H1 (cell line): ENCODE measurements around the gene DBF4B. TPM values are rescaled to one million over a fixed set of nuclear protein-coding genes. Genes with fewer than 3 reads are reported as not detected.

Experiments
- CTCF ChIA-PET: fragments of 300-600 bp; sonication (Branson Sonifier 250); formaldehyde crosslinking; loops from one replicate; lab custom pipeline; 2021; ENCODE audit not compliant: partially characterized antibody; lab: Charles Lee
- POLR2A ChIA-PET: fragments of 300-600 bp; sonication (Branson Sonifier 250); formaldehyde crosslinking; loops from one replicate; lab custom pipeline; 2021; ENCODE audit warnings: inconsistent platforms; ENCODE audit not compliant: partially characterized antibody; lab: Charles Lee
- DNase-seq, 2 experiments: peaks; one replicate each; pipeline versions ENCODE4 v3.0.0 to v3.0.0-alpha.2; 2010 to 2022; ENCODE audit warnings: low spot score in 2 of 2, low read depth in 1 of 2, mixed read lengths in 1 of 2
- FAIRE-seq: peaks from 2 replicates; lab custom pipeline; 2011; peaks lifted over from hg19 to GRCh38; lab: Jason Lieb, UNC
- H2AFZ ChIP-seq: 2 replicates; pipeline ENCODE4 v1.8.1; 2012; ENCODE audit warnings: low read length, inconsistent platforms
- H2AK5ac ChIP-seq: 2 replicates; pipeline ENCODE4 v1.6.1; 2013; ENCODE audit warnings: low read depth, low read length
- H2BK120ac ChIP-seq: replicated peaks from 2 replicates; pipeline ENCODE3; 2013; ENCODE audit warnings: low read depth, low read length, inconsistent platforms
- H2BK12ac ChIP-seq: 2 replicates; pipeline ENCODE4 v1.6.1; 2013; ENCODE audit warnings: low read depth, low read length
- H2BK15ac ChIP-seq: 2 replicates; pipeline ENCODE4 v1.6.1; 2013; ENCODE audit warnings: low read length
- H2BK20ac ChIP-seq: 2 replicates; pipeline ENCODE4 v1.6.1; 2013; ENCODE audit warnings: low read length
- H2BK5ac ChIP-seq: 2 replicates; pipeline ENCODE4 v1.6.1; 2013; ENCODE audit warnings: low read depth, low read length
- H3K14ac ChIP-seq: 2 replicates; pipeline ENCODE4 v1.6.1; 2013; ENCODE audit warnings: inconsistent platforms; ENCODE audit not compliant: insufficient read length
- H3K18ac ChIP-seq: 2 replicates; pipeline ENCODE4 v1.6.1; 2013; ENCODE audit warnings: low read length; ENCODE audit errors: extremely low read depth
- H3K23ac ChIP-seq: 2 replicates; pipeline ENCODE4 v1.6.1; 2013; ENCODE audit warnings: inconsistent platforms; ENCODE audit not compliant: insufficient read length
- H3K23me2 ChIP-seq: 2 replicates; pipeline ENCODE4 v1.6.1; 2013; ENCODE audit warnings: low read depth, low read length
- H3K27ac ChIP-seq: 2 replicates; pipeline ENCODE4 v1.6.1; 2011; ENCODE audit warnings: low read depth, low read length, inconsistent platforms
- H3K27me3 ChIP-seq, 4 experiments: replicated peaks in 1 of 4; 1 replicate in 1 of 4; 2 replicates in 3 of 4; pipeline versions ENCODE4 v1.6.1 to v1.8.1; 2011 to 2013; ENCODE audit warnings: low read length in 3 of 4, mild to moderate bottlenecking in 3 of 4, inconsistent platforms in 2 of 4, mixed read lengths in 2 of 4, moderate library complexity in 1 of 4; ENCODE audit not compliant: control insufficient read depth in 3 of 4, insufficient read depth in 3 of 4; ENCODE audit errors: extremely low read depth in 1 of 4
- H3K36me3 ChIP-seq, 4 experiments: 2 replicates each; pipeline versions ENCODE4 v1.6.1 to v1.8.1; 2011 to 2013; ENCODE audit warnings: mild to moderate bottlenecking in 4 of 4, low read length in 3 of 4, moderate library complexity in 2 of 4, control low read depth in 1 of 4, inconsistent platforms in 1 of 4; ENCODE audit not compliant: insufficient read depth in 4 of 4, control insufficient read depth in 2 of 4
- H3K4ac ChIP-seq: replicated peaks from 2 replicates; pipeline ENCODE3; 2013; ENCODE audit warnings: low read length, low read depth, mixed read lengths, inconsistent platforms; ENCODE audit not compliant: insufficient read length
- H3K4me1 ChIP-seq, 4 experiments: replicated peaks in 1 of 4; 1 replicate in 1 of 4; 2 replicates in 3 of 4; pipeline versions ENCODE4 v1.6.1 to v1.8.1; 2011 to 2013; ENCODE audit warnings: low read length in 3 of 4, inconsistent platforms in 2 of 4, mixed read lengths in 1 of 4; ENCODE audit not compliant: insufficient read depth in 4 of 4, control insufficient read depth in 3 of 4
- H3K4me2 ChIP-seq, 2 experiments: 2 replicates each; pipeline versions ENCODE4 v1.6.1 to v1.8.1; 2011 to 2013; ENCODE audit warnings: low read depth in 2 of 2, low read length in 2 of 2, control low read depth in 1 of 2, inconsistent platforms in 1 of 2, mild to moderate bottlenecking in 1 of 2; ENCODE audit not compliant: insufficient read depth in 1 of 2
- H3K4me3 ChIP-seq, 4 experiments: fragments of 200-600, 300-600 bp in 1 of 4; sonication (generic), shearing (Covaris generic), sonication (Bioruptor Twin) in 1 of 4; 2 replicates each; pipeline versions ENCODE4 v1.5.1 to v1.8.1; 2011 to 2016; ENCODE audit warnings: low read length in 4 of 4, low read depth in 3 of 4, control low read depth in 2 of 4, inconsistent platforms in 2 of 4, mild to moderate bottlenecking in 2 of 4, mixed read lengths in 1 of 4, moderate library complexity in 1 of 4; ENCODE audit not compliant: insufficient read depth in 2 of 4; ENCODE audit errors: extremely low read depth in 1 of 4
- H3K56ac ChIP-seq: replicated peaks from 2 replicates; pipeline ENCODE3; 2013; ENCODE audit warnings: low read depth, mild to moderate bottlenecking, mixed read lengths, low read length, inconsistent platforms; ENCODE audit not compliant: insufficient read length
- H3K79me1 ChIP-seq: 2 replicates; pipeline ENCODE4 v1.6.1; 2013; ENCODE audit warnings: low read depth, low read length, control low read depth
- H3K79me2 ChIP-seq, 2 experiments: 2 replicates each; pipeline versions ENCODE4 v1.6.1 to v1.8.1; 2012 to 2013; ENCODE audit warnings: low read length in 2 of 2, mild to moderate bottlenecking in 2 of 2, inconsistent platforms in 1 of 2; ENCODE audit not compliant: insufficient read depth in 2 of 2, control insufficient read depth in 1 of 2
- H3K9ac ChIP-seq, 4 experiments: replicated peaks in 1 of 4; 1 replicate in 1 of 4; 2 replicates in 3 of 4; pipeline versions ENCODE4 v1.6.1 to v1.8.1; 2011 to 2013; ENCODE audit warnings: low read depth in 3 of 4, low read length in 3 of 4, control low read depth in 2 of 4, mild to moderate bottlenecking in 2 of 4, moderate library complexity in 2 of 4, inconsistent platforms in 1 of 4; ENCODE audit errors: extremely low read depth in 1 of 4
- H3K9me3 ChIP-seq, 2 experiments: 2 replicates each; pipeline versions ENCODE4 v1.6.1 to v1.8.1; 2012 to 2013; ENCODE audit warnings: mild to moderate bottlenecking in 2 of 2, moderate library complexity in 2 of 2, control low read depth in 1 of 2, inconsistent platforms in 1 of 2, low read depth in 1 of 2, low read length in 1 of 2, mixed read lengths in 1 of 2; ENCODE audit not compliant: insufficient read depth in 2 of 2
- H4K20me1 ChIP-seq, 2 experiments: replicated peaks in 1 of 2; 2 replicates each; pipeline versions ENCODE3 to v1.8.1; 2011 to 2013; ENCODE audit warnings: inconsistent platforms in 2 of 2, low read length in 2 of 2, mild to moderate bottlenecking in 1 of 2; ENCODE audit not compliant: insufficient read depth in 2 of 2, control insufficient read depth in 1 of 2
- H4K5ac ChIP-seq: 2 replicates; pipeline ENCODE4 v1.6.1; 2013; ENCODE audit warnings: low read length, low read depth, mixed read lengths, inconsistent platforms; ENCODE audit not compliant: insufficient read length
- H4K8ac ChIP-seq: 2 replicates; pipeline ENCODE4 v1.8.0; 2013; ENCODE audit warnings: mild to moderate bottlenecking, moderate library complexity, low read length, inconsistent platforms; ENCODE audit not compliant: insufficient read depth; ENCODE audit errors: extremely low read depth
- H4K91ac ChIP-seq: replicated peaks from 2 replicates; pipeline ENCODE3; 2013; ENCODE audit warnings: low read length, mixed read lengths, inconsistent platforms; ENCODE audit not compliant: insufficient read length
- BCL11A ChIP-seq, 2 experiments: IDR thresholded peaks; one replicate each; pipeline ENCODE4 v1.6.1; 2011; ENCODE audit warnings: low read depth in 2 of 2, low read length in 2 of 2, mild to moderate bottlenecking in 2 of 2
- GABPA ChIP-seq: IDR thresholded peaks from 2 replicates; pipeline ENCODE4 v1.6.1; 2011; ENCODE audit warnings: mild to moderate bottlenecking, low read length, moderate library complexity, borderline replicate concordance; ENCODE audit not compliant: insufficient read depth
- SIRT6 ChIP-seq: IDR thresholded peaks from one replicate; pipeline ENCODE4 v1.7.1; 2012; ENCODE audit warnings: low read length, inconsistent platforms
- SP4 ChIP-seq: IDR thresholded peaks from 2 replicates; pipeline ENCODE4 v1.6.1; 2012; ENCODE audit warnings: low read length, inconsistent platforms
- TBP ChIP-seq: IDR thresholded peaks from 2 replicates; pipeline ENCODE4 v1.6.1; 2011; ENCODE audit warnings: low read depth, low read length, improper control_type of control experiment
- WGBS, 2 experiments: shearing (Covaris generic) in 1 of 2; methylation state at CpG; one replicate each; pipeline versions ENCODE4 v1.1.6 to v1.1.7; 2013 to 2015; ENCODE audit warnings: low lambda C conversion rate in 2 of 2, mixed read lengths in 2 of 2, inconsistent platforms in 1 of 2, low coverage in 1 of 2, missing lambda C conversion rate in 1 of 2; ENCODE audit not compliant: insufficient replicate concordance in 2 of 2, insufficient coverage in 1 of 2, insufficient read length in 1 of 2; ENCODE audit errors: extremely low coverage in 1 of 2, missing lambda C conversion rate in 1 of 2; 5-methylcytosine and 5-hydroxymethylcytosine counted together
- polyA plus RNA-seq, 7 experiments: library from polyadenylated mRNA; depleted of rRNA in 3 of 7; stranded (reverse) in 5 of 7; unstranded in 2 of 7; fragments of >200 nt in 5 of 7; fragments of 200-250 nt in 2 of 7; gene quantifications; 1 replicate in 5 of 7; 2 replicates in 1 of 7; 4 replicates in 1 of 7; pipeline versions ENCODE4 v1.2.1 to v1.2.3, GENCODE V29; 2011 to 2013; ENCODE audit warnings: missing spikeins in 2 of 7, mixed read lengths in 2 of 7
- total RNA-seq: library from RNA; stranded (reverse); fragmentation: NEBNext Ultra II Directional; extraction: Animal tissue kit (Norgen Biotek cat#: 25700); gene quantifications from 2 replicates; pipeline ENCODE4 v1.2.1, GENCODE V29; 2021

Gene DBF4B
- total and polyA plus RNA-seq, 2 of the 8 experiments (the other 6 are each of a cell fraction or from before 2014, with no cell fraction given) = 20.2 to 26.9 TPM

GRCh38 chr17:44752953-44753861 lies 44.7 kb downstream of the DBF4B start:
- Histone ChIP-seq H4K8ac (no peak overlapping the region), H3K23me2 (no peaks in the 10 kb centered on the region), H2BK15ac (no peak overlapping the region), H3K4me1 (no peaks in the 10 kb centered on the region; a peak in 1 of 7 replicates), H3K4ac (no peak overlapping the region), H3K14ac (no peak overlapping the region), H2BK5ac (no peak overlapping the region), H3K79me2 (no peaks in the 10 kb centered on the region), H3K18ac (no peak overlapping the region), H3K27ac (no peak overlapping the region), H3K23ac (no peak overlapping the region), H3K36me3 (peaks cover 0 to 10% (median 1%) of the 10 kb centered on the region in 4 experiments; a peak in 3 of 8 replicates), H3K27me3 (peaks cover 8 to 15% (median 15%) of the 10 kb centered on the region in 4 experiments), H2BK20ac (no peak overlapping the region), H3K4me3 (no peak overlapping the region), H2AFZ (no peak overlapping the region), H3K79me1 (no peaks in the 10 kb centered on the region), H3K56ac (no peak overlapping the region), H4K20me1 (peaks cover 0 to 3% of the 10 kb centered on the region in 2 experiments), H2BK120ac (no peak overlapping the region), H3K4me2 (no peak overlapping the region), H4K5ac (no peak overlapping the region), H3K9me3 (no peaks in the 10 kb centered on the region), H2BK12ac (no peak overlapping the region), H4K91ac (no peak overlapping the region), H2AK5ac (no peak overlapping the region), H3K9ac (no peak overlapping the region)
- DNase-seq = no peak
- FAIRE-seq = no peak
- POLR2A ChIA-PET = interaction anchor here (0.6 to 1.9 kb wide), 5 partner anchors 11 to 259 kb away, joined by 3 to 7 read pairs (median 3); no protein-coding TSS in a partner anchor
- CTCF ChIA-PET = interaction anchor here (1.2 to 2.3 kb wide), 8 partner anchors 10 to 112 kb away, joined by 3 to 8 read pairs (median 5); partner anchors contain the start of gene HIGD1B
- WGBS, 2 experiments = 90% methylated on average over 17 of the region's 17 CpGs; no CpG with 5 or more reads in 1 of the 2 experiments
- no peak for TF ChIP-seq TBP
- no peak for TF ChIP-seq GABPA
- TF ChIP-seq SP4 = no peak
- TF ChIP-seq BCL11A (IDR thresholded peaks at IDR 0.05; ENCODE audit: low read depth in 2 of 2, low read length in 2 of 2) = no peak
- no peak for TF ChIP-seq SIRT6
